ENCODE results near the gene GPBP1L1. TPM values are rescaled to one million over a fixed set of nuclear protein-coding genes. Genes with fewer than 3 reads are reported as not detected.

Gene GPBP1L1
- 30.3 to 43.5 TPM (median 36.6 TPM) in 5 replicates for total RNA-seq (2022; extraction: Qiagen RNA extraction; ENCODE audit: low read depth)

GRCh38 chr1:45686288-45687013 is at the start of gene GPBP1L1:
TSS of gene GPBP1L1 (minus strand) at chr1:45686533. CDS start at chr1:45659087, 27,446 bp downstream.

GRCh38 chr1:45687754-45688740 is 1.7 kb upstream of the GPBP1L1 start, which contains the start of gene TMEM69:
TSS of gene TMEM69 (plus strand) at chr1:45688181. CDS start at chr1:45691069, 2,888 bp downstream.

DNA sequence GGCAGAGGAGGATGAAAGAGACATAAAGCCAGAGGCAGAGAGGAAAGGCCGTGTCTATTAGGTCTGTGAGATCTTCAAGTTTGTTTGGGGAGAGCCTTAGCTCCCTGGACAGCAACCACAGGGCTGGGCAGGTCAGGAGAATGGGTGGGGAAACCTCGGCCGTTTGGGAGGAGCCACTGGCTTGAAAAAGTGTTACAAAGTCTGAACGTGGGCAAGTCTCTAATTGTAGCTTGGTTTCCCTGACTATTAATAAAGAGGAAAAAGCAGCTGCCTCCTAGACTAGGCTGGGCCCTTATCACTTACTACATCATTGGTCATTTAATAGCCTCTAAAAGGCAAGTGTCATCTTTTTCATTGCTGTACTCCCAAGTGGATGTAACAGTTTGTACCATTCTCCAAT is 62.4 kb downstream of the GPBP1L1 start, which contains the start of gene CCDC17:
Gene CCDC17 (minus strand): TSS at position 83 of the 400 bp plus-strand sequence. CDS start 145 bp downstream, outside the sequence.

DNA sequence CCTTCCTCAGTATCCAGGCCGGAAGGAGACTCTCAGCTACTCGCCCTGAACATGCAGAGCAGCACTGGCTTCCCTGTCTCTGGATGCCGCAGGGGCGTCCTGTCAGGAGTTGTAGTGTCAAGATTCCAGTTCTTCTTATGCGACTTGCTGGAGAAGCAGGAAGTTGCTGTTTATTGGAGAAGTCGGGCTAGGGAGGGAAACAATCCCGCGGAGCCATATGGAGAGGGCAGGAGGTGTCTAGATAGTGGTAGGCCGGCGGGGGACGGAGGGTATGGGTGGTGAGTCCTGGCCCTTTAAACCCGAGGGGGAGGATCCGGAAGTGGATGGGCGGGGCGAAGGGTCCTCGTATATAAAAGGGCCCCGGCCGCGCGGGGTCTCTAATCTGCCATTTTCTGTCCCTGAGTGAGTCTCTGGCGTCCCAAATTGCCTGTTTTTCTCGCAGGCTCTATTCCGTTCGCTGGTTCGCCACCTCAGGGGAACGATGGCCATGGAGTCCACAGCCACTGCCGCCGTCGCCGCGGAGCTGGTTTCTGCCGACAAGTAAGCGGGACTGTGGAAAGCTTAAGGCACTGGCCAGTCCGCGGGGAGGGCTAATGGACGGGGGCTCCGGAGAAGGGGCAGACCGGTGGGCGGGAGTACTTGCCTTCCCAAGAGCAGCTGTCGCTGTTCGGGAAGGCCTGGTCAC is 102.5 kb downstream of the GPBP1L1 start, which contains the start of gene NASP:
Gene NASP (plus strand): TSS at position 376 of the 685 bp plus-strand sequence. CDS start 106 bp downstream, at position 482.

Other genes starting within 250 kb of the GPBP1L1 start
- gene TESK2, start 195.4 kb downstream of the GPBP1L1 start, total RNA-seq (2022; extraction: Qiagen RNA extraction; ENCODE audit: low read depth): 0.14 to 0.30 TPM (median 0.24 TPM) in 5 replicates
- 1.6 to 2.5 TPM (median 1.8 TPM) in 5 replicates for gene CCDC163, start 186.5 kb downstream of the GPBP1L1 start, total RNA-seq (2022; extraction: Qiagen RNA extraction; ENCODE audit: low read depth)
- gene MMACHC, start 186.2 kb downstream of the GPBP1L1 start, total RNA-seq (2022; extraction: Qiagen RNA extraction; ENCODE audit: low read depth): 1.8 to 2.6 TPM (median 1.9 TPM) in 5 replicates
- 1,997 to 2,230 TPM (median 2,009 TPM) in 5 replicates for gene PRDX1, start 164.6 kb downstream of the GPBP1L1 start, total RNA-seq (2022; extraction: Qiagen RNA extraction; ENCODE audit: low read depth)
- gene AKR1A1, start 135.7 kb downstream of the GPBP1L1 start, total RNA-seq (2022; extraction: Qiagen RNA extraction; ENCODE audit: low read depth): 68.9 to 80.7 TPM (median 80.2 TPM) in 5 replicates
- gene NASP, start 102.5 kb downstream of the GPBP1L1 start, total RNA-seq (2022; extraction: Qiagen RNA extraction; ENCODE audit: low read depth): 110 to 142 TPM (median 114 TPM) in 5 replicates
- gene CCDC17, start 62.5 kb downstream of the GPBP1L1 start, total RNA-seq (2022; extraction: Qiagen RNA extraction; ENCODE audit: low read depth): 0.23 to 0.50 TPM (median 0.42 TPM) in 5 replicates
- gene TMEM69, start 1.6 kb upstream of the GPBP1L1 start, total RNA-seq (2022; extraction: Qiagen RNA extraction; ENCODE audit: low read depth): 18.7 to 21.2 TPM (median 19.7 TPM) in 5 replicates
- 3.1 to 5.3 TPM (median 4.4 TPM) in 5 replicates for gene IPP, start 64.1 kb upstream of the GPBP1L1 start, total RNA-seq (2022; extraction: Qiagen RNA extraction; ENCODE audit: low read depth)
- 15.8 to 20.3 TPM (median 18.7 TPM) in 5 replicates for gene MAST2, start 117.1 kb upstream of the GPBP1L1 start, total RNA-seq (2022; extraction: Qiagen RNA extraction; ENCODE audit: low read depth)

Data from A549 treated with GW870086 at 1 μM for 4 hours (cell line).